Measurements from ENCODE around the gene PRKAG2. TPM values are rescaled to one million over a fixed set of nuclear protein-coding genes. Genes with fewer than 3 reads are reported as not detected.
"Not testable (repeated sequence)": the region's sequence is repeated elsewhere in the genome, so short reads cannot be mapped to it uniquely, and the experiment has no call there.

Gene PRKAG2
- polyA plus RNA-seq, 1 donor = 14.2 TPM

DNA sequence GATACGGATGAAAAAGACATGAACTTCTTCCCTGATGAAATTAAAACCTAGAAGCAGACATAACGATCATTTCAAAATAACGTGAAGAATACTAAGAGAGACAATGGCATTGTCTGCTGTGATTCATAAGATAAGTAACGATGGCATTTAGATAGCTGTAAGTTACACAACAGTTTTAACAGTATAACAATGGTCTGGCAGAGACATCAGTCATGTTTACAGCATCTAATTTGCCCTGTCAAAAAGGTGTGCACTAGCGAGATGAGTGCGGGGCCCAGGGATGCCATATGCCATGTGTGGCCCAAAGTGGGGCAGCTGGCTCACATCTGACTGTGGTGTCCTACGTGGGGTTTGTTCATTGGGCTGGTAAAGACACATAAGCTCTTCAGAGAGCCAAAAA is 301.5 kb downstream of the PRKAG2 start:
- DNase-seq = no peak

DNA sequence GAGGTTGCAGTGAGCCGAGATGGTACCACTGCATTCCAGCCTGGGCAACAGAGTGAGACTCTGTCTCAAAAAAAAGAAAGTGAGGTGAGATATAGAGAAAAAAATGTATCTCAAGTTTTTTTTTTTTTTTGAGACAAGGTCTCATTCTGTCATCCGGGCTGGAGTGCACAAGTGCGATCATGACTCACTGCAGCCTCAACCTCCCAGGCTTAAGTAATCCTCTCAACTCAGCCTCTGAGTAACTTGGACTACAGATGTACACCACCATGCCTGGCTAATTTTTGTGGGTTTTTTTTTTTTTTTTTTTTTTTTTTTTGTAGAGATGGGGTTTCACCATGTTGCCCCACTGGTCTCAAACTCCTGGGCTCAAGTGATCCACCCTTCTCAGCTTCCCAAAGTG is 303.9 kb downstream of the PRKAG2 start:
- not testable (repeated sequence) for DNase-seq

DNA sequence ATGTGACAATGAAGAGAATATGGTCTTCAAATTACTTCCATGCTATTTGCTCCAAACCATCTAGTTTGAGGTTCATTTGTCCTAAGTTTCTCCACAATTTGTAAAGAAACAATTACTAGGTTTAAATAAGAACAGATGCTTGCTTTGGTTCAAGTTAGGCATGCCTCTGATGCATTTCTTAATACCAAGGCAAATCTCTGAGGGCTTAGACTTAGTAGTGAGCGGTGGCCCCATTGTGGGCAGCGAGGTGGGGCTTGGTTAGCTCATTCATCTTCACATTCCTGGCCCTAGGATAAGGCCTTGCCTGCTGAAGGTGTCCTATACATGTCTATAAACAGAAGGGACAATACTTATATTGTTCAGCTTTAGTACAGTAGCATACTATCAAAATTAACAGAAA is 304.8 kb downstream of the PRKAG2 start:
- no peak for DNase-seq

DNA sequence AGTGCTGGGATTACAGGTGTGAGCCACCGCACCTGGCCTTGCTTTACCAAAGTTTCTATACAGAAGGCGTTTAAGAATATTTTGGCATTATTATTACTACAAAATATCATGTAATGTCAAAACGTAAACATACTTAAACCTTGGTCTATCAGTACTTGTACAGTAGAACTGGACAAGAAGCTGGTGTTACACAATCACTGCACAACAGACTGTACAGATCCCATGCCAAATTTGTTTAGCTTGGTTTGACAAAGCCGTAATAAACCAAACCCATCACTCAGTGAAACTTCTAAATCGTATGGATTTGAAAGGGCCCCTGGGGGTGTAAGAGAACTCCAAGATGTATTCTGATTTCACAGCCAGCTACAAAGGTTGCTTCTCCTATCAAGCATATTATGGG is 305.4 kb downstream of the PRKAG2 start:
- no peak for DNase-seq

DNA sequence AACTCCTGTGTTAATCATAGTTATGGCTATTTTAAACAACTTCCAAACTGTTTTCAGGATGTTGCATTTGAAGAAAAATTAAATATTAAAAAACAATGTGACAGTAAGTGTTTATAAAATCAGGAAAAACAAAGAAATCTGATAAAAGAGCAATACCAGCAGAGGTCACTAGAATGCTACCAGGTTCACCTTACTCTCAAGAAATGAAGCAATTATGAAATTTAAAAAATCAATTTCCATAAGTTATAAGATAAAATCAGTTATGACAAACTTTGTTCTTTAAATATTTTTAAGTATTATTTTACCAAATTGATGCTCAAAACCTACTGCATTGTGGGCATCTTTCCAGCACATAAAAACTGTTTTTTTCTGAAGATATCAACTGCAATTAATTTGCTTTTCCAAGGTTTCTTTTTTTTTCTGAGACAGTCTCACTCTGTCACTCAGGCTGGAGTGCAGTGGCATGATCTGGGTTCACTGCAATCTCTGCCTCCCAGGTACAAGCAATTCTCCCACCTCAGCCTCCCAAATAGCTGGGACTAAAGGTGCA is 306.5 kb downstream of the PRKAG2 start:
- DNase-seq = peak; percentile 7

DNA sequence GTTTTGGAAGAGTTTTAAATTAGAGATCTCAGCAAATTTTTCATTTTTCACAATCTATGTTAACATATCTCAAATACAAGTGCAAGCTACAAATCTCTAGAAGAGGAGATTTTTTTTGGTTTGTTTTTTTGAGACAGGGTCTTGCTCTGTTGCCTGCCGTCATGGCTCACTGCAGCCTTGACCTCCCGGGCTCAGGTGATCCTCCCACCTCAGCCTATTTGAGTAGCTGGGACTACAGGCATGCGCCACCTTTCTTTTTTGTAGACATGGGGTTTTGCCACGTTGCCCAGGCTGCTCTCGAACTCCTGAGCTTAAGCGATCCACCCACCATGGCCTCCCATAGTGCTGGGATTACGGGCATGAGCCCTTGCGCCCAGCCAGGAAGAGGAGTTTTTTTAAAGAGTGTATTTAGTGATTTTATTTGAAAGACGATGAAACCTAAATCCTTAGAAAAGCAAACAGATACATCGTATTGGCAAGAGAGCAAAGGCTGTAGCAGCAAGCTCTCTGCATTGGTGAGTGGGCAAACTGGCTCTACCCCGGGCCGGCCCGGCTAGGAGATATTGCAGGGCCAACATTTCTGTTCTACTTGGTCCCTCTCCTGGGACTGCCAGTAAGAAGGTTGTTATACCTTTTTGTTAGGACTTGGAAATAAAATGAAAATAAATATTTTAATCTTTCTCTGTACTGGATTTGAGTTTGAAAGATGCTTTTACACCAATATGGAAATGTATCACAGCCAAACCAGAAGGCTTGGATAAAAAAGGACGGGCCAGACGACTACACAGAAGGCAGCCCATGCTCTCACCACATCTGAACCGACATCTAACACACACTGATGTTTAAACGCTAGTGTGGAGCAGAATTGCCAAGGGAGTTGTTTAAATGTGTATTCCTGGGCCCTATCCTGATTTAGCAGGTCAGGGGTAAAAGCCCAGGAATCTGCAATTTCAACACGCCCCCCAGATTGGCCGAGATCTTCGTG is 307.7 kb downstream of the PRKAG2 start:
- DNase-seq = no peak

DNA sequence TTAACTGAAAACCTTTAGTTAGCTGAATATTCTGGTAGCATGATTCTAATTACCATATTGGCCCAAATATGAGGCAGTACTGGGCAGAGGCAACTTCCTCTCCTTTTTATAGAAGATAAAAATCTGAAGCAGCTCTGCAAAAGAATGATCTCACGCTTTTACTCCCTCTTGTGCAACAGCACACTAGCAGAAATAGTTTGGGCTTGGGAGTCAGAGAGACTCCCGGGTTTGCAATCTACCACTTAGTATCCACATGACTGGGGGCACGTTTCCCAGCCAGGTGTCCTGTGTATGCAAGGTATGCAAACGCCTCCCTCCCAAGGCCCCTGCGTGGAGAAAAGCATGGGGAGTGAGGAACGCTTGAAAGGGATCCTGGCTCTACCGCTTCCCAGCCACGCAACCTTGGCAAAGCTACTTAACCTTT is 310.0 kb downstream of the PRKAG2 start:
- DNase-seq = peak; percentile 17

DNA sequence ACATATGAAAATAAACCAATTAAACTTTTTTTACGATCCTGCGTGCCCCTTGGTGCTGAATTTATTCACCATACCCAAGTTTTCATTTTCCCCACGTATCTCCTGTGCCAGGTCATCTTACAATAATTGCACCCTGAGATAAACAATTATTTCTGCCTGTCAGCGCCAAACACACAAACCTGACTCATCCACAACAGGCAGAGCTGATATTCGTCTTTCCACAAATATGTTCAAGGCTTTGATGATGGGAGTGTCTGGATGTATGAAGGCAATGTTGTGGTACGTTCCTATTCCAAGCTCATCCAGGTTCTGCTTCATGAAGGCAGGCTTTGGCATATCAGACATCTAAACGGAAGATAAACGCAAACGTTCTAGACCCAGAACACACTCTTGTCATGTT is 311.4 kb downstream of the PRKAG2 start:
- DNase-seq = no peak

DNA sequence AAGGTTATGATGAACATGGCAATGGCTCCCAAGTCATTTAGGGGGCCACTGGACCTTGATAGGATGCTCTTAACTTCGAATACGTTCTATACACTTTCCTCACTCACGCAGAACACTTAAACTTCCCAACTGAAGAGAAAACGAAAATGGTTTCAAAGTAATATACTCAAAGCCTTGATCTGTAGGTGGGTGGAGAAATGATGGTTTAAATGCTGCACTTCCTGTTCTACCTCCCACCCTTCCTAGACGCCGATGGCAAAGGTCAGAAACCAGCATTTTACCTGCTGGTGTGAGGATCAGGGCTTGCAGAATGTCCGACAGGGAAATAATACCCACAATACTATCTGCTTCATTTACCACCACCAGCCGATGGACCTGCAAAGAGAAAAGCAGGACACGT is 316.7 kb downstream of the PRKAG2 start:
- DNase-seq = no peak

DNA sequence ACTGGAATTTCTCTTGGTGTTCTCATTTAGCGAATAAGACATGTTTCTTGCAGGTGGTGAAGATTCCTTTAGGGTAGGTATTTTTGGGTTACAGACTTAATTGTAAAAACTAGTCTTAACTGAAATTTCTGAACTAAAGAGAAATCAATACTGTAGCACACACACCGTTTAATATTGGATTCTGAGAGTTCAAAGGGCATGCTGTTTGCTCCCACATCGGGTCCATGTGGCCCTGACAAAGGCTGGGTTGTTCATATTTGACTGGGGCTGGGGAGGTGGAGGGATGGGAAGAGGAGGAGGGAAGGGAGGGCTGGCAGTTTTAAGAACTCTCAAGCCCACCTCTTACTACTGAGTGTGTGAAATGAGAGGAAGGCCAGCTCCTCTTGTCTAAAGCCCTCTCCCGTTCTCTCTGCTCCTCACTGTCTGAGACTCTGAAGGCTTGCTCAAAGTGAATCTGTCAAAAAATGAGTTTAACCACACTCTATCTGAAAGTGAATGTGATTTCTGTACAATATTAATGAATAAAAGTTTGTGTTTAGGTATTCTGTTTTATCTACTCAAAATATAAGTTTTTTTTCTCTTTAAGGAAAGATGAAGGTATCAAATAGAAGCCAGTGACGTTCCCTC is 317.2 kb downstream of the PRKAG2 start:
- DNase-seq = no peak

DNA sequence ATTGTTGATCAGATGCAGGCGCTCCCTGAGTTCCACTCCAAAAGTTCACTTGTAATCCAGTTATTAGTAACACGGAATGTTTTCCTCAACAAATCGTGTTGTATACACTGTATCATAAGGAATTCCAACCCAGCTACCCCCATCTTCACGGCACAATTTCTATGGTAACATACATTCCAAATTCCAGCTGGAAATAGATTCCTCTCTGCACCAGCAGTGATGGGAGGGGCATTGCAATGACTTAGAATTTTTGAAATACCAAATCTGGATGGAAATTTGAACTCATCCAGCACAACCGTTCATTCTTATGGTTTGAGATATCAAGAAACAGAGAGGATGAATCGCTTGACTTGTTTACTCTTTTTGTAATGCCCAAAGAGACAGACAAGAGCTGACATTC is 318.3 kb downstream of the PRKAG2 start:
- DNase-seq = no peak

DNA sequence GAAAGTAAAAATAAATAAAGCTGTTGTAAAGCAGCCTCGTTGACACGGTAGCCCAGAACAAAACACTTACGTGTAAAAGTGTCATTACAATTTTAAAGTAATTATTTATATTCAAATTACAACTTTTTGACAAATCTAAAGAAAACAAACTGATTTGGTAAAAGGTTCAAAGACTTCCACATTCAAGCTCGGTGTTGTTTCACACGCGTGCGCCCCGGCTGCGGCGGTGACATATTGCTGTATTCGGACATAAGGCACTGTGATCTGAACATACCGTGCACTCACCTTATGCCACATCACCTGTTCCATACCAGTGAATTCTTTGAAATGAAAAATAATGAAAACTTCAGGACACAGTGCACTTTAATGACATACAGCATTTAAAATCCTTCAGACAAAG is 320.3 kb downstream of the PRKAG2 start:
- no peak for DNase-seq

DNA sequence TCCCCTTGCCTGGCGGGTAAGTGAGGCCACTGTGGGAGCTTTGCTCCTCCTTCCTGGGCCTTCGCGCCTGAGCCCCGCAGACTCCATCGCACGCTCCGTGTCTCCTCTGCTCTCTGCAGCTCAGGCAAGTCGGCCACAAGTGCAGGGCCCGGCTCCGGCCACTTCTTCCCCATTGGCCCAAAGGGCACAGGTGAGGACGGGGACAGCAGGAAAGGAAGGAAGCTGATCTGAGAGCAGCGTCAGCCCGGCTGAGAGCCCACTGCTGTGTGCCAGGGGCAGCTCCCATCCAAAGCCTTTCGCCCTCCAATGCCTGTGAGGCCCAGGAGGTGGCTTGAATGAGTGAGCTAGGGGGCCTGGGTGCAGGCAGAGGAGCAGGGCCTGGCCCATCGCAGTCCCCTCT is 323.6 kb downstream of the PRKAG2 start:
- DNase-seq = no peak

DNA sequence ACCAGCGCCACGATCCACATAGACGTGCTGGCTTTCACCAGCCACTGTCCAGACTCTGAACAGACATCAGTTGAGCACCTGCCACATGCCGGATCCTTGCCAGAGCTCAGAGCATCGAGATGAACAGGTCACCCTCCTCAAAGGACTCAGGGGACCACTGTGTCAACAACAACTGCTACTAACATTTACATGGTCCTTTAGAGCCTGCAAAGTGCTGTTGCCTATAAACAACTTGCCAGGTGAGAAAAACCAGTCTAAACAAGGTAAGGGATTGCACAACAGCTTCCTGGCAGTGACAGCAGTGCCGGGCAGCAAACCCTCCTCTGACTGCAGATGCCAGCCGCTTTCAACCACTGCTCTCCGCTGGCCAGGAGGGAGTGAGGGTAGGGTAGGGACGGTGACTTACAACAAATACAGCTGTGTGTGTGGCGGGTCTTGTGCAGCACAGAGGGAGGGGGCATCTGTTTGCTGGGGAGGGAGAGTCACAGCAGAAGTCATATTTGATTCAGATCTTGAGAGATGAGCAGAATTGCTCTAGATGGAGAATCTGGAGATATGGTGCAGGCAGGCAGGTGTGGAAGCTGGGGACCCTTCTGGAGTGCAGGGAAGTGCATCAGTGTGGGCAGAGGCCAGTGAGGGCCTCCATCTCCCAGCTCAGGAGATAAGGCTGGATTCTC is 324.4 kb downstream of the PRKAG2 start:
- no peak for DNase-seq

DNA sequence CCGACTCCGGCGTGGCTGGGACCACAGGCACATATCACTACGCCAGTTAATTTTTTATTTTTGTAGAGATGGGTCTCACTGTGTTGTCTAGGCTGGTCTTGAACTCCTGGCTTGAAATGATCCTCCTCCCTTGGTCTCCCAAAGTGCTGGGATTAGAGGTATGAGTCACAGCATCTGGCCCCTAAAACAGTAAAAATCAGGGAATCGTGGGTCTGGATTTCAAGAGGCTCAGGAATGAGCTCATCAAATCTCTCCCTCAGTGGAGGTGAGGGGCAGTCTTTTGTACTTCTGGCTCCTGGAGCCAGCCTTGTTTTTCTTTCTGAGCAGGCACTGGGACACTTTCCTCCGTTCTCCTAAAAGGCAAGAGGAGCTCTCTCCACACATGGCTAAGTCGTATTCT is 325.1 kb downstream of the PRKAG2 start:
- no peak for DNase-seq

DNA sequence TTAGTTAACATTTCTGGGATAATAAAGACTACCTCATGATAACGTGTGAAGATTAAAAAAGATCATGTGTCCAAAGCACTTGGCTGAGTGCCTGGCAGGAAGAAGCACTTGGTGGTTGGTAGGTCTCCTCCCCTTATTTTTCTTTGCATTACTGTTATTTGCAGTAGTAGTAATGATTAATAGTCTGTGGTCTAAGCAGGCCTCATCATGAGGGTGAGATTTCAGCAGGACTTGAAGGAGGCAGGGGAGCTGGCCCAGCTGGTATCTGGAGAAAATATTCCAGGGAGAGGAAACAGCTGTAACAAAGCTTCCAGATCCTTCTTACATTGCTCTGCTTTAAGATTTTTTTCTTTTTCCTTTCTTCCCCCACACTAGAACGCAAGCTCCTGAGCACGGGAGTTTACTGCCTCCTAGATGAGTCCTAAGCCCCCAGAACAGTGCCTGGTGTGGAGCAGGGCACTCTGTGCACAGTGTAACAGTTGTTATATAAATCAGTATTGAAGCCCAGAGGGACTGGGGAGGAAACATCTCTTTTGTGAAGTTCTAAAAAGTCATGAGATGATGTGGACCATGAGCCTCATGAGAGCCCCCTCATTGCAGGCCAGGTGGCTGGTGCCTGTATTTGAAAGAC is 326.1 kb downstream of the PRKAG2 start:
- DNase-seq = no peak

DNA sequence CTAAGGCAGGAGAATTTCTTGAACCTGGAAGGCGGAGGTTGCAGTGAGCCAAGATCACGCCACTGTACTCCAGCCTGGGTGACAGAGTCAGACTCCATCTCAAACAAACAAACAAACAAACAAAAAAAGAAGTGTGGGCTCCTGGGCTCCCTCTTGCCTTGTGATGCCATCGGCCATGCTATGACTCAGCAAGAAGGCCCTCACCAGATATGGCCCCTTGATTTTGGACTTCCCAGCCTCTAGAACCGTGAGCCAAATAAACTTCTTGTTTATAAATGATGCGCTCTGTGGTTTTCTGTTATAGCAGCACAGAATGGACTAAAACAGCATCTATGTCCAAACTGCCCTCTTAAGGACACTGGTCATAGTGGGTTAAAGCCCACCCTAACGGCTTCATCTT is 327.3 kb downstream of the PRKAG2 start:
- no peak for DNase-seq

DNA sequence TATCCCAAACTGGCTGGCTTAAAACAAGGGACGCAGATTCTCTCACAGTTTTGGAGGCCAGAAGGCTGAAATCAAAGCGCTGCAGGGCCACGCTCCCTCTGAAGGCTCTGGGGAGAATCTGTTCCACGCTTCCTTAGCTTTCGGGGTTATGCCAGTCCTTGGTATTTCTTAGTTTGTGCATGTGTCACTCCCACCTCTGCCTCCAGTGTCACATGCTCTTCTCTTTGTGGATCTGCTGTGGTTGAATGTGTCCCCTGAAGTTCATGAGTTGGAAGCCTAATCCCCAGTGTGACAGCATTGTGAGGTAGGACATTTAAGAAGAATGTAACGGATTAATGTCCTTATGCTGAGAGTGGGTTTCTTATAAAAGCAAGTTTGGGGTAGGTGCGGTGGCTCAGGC is 327.8 kb downstream of the PRKAG2 start:
- no peak for DNase-seq

DNA sequence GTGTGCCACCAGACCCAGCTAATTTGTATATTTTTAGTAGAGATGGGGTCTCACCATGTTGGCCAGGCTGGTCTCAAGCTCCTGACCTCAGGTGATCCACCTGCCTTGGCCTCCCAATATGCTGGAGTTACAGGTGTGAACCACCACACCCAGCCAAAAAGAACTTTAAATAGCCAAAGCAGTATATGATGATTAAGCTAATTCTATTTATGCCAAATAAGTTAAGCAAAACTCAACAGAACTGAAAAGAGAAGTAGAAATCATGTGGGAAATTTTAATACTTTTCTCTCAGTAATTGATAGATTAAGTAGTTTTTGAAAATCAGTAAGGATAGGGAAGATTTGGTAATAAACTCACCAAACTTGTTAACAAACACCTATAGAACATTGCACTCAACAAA is 332.7 kb downstream of the PRKAG2 start:
- DNase-seq = no peak

DNA sequence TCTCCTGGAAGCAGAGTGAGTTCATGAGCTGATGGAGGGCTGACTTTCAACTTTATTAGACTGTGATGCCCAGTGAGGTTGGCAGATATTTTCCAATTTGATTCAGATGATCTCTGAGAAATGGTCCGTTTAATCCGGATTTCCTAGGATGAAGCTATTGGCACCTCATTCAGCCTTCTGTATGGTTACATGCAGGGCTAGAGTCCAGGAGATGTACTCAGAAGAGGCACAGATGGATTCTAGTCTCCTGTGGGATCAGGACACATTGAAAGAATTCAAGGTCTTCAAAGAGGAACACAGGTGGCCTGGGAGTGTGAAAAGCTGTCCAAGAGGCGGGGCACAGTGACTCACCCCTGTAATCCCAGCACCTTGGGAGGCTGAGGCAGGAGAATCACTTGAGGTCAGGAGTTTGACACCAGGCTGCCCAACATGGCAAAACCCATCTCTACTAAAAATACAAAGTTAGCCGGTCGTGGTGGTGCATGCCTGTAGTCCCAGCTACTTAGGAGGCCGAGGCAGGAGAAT is 334.2 kb downstream of the PRKAG2 start:
- DNase-seq = no peak

DNA sequence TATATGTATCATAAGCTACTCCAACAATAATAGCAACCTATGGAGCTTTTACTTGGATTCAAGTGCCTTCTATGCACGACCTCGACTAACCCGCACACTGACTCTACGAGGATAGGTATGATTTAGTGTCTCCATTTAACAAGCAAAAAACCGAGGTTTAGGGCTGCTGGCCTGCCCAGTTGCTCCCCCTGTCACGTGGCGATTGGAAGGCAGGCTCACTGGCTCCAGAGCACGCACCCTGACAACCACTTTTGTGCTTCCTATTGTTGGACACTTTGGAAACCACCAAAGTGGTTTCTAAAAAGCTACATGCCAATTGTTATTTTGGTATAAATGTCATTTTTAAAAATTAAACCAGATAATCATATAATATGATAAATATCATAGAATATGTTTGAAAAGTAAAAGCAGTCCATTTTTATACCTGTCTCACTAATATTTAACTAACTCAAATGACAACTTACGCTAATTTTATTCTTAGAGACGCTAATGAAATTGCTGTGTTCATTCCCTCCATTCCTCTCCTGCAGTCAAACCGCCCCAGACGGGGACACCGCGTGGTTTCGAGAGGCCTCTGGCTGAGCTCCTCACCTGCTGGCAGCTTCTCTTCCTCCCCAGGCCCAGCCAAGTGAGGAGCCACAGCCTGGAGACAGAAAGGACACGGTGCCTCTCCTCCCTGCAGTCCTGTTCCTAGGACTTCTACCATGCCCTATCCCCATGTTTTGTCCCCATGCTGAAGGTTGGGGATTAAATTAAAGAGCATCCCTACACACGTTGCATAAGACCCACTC is 335.0 kb downstream of the PRKAG2 start:
- DNase-seq = no peak

DNA sequence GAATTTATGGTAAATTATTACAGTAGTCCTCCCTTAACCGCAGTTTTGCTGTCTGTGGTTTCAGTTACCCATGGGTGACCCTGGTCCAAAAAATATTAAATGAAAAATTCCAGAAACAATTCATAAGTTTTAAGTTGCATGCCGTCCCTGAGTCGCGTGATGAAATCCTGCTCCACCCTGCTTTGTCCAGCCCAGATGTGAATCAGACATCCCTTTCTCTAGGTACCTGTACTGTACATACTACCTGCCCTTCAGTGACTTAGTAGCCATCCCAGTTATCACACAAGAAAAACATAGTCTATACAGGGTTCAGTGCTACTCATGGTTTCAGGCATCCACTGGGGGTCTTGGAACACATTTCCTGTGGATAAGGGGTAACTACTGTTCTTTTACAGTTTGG is 336.8 kb downstream of the PRKAG2 start:
- no peak for DNase-seq

Data from hindlimb muscle (tissue), 1 donor.